CD4-positive, alpha-beta T cell treated with Interferon gamma for 1 hour (primary cell): ENCODE measurements around the gene REEP2.
"Not testable (repeated sequence)": the region's sequence is repeated elsewhere in the genome, so short reads cannot be mapped to it uniquely, and the experiment has no call there.

Experiments used
- DNase-seq: peaks from one replicate; pipeline ENCODE4 v3.0.0-alpha.2; 2020

Gene REEP2

DNA sequence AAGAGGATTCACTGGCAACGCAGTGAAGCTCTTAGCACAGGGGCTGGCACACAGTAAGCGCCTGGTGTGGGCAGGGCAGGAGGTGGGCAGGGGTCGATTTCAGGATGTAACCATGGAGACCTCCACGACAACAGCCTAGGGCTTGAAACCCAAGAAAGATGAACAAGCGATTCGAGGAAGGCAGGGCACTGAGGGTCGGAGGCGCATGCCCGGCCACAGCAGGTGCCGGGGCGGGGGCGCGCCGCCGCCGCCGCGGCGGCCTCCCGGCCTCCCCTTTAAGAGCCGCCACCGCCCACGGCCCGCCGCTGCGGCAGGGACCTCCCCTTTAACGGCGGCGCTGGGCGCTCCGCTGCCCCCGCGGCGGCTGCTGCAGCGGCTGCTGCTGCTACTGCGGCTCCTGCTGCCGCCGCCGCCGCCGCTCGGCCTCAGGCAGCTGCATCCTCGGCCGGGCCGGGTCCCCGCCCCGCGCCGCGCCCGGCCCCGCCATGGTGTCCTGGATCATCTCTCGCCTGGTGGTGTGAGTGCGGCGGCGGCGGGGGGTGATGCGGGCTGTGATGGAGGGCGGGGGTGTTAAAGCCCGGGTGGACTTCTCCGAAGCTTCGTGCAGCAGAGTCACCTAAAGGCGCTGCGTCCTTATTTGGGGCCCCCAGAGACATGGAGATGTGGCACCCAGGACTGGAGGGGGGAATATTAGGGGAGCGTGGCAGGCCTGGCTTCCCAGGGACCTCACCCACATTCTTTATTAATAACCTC is at the start of gene REEP2:
Gene REEP2, plus strand, starts transcription at position 334 of the 753 bp plus-strand sequence. Its CDS starts 152 bp downstream, at position 486.
- DNase-seq, result peak; percentile 54

- no peak for DNase-seq
Observed at GRCh38 chr5:138389332-138389731, 49.5 kb upstream of the REEP2 start.

- DNase-seq, result not testable (repeated sequence)
Observed at GRCh38 chr5:138389911-138390310, 48.9 kb upstream of the REEP2 start.

- no peak for DNase-seq
Observed at GRCh38 chr5:138391859-138392386, 46.9 kb upstream of the REEP2 start.

- no peak for DNase-seq
Observed at GRCh38 chr5:138402640-138403039, 36.2 kb upstream of the REEP2 start.

GRCh38 chr5:138408023-138408422 is 30.8 kb upstream of the REEP2 start:
- no peak for DNase-seq

GRCh38 chr5:138410996-138411640 is 27.7 kb upstream of the REEP2 start:
- DNase-seq, result peak; percentile 2

GRCh38 chr5:138418444-138418843 is 20.4 kb upstream of the REEP2 start:
- no peak for DNase-seq

- no peak for DNase-seq
Observed at GRCh38 chr5:138425079-138425478, 13.8 kb upstream of the REEP2 start.

DNA sequence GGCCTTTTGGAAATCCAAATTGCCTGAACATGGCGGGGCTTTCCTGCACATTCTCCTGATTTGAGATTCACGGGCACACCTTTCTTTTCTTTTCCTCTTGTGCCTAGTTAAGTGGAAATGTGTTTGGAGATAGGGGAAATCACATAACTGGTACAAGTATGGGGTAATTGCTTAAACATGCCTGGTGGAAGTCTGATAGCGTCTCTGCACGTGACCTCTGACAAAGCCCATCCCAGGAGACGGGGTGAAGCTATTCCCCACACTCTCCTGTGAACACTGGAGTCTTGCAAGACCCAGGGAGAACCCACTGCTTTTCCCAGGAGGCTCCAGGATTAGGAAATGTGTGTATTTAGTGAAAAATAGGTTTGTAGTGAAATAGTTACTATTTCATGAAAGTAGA is 2.9 kb upstream of the REEP2 start:
- DNase-seq, result no peak

DNA sequence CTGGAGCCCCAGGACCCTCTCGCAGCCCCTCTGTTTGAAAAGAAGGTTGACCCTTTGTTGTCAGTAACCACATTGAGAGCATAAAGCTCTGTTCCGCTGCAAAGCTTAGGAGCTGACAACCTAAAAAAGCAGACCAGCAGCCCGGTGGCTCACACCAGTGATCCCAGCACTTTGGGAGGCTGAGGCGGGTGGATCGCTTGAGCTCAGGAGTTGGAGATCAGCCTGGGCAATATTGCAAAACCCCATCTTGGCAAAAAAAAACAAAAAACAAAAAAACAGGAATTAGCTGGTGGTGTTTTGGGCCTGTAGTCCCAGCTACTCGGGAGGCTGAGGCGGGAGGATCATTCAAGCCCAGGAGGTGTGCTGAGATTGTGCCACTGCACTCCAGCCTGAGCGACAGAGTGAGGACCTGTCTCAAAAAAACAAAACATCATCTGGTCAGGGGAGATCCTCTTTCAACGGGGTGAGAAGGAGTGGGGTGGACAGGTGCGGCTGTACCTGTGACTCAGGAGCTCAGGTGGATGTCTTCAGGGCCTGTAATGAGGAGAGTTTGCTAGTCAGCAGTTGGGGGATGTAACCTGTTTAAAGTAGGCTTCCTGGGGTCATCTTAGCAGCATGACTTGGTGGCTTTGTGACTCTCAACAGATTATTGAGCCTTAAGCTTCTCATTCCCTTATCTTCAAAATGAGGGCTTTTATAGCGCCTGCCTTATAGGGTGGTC is 694 bp upstream of the REEP2 start:
- DNase-seq, result no peak

- DNase-seq, result no peak
Observed at GRCh38 chr5:138439477-138440158, 761 bp downstream of the REEP2 start.

- DNase-seq, result no peak
Observed at GRCh38 chr5:138440159-138441073, 1.6 kb downstream of the REEP2 start.

DNA sequence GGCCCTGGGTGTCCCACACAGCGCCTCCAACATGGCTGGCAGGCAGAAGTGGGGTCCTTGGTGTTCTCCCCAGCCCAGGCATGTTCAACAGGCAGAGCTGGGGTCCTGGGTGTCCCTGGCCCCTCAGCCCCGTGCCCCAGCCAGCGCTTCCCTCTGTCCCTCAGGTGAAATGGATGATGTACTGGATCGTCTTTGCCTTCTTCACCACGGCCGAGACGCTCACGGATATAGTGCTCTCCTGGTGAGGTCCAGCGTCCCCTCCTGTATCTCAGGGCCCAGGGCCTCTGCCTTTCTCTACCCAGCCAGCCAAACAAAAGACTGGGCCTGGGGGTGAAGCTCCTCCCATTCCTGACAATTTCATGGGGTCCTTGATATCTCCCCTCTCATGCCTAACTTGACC is 2.4 kb downstream of the REEP2 start:
- no peak for DNase-seq

GRCh38 chr5:138444078-138444773 is 5.4 kb downstream of the REEP2 start:
- no peak for DNase-seq

GRCh38 chr5:138444774-138445546 is 6.1 kb downstream of the REEP2 start:
- DNase-seq, result no peak

DNA sequence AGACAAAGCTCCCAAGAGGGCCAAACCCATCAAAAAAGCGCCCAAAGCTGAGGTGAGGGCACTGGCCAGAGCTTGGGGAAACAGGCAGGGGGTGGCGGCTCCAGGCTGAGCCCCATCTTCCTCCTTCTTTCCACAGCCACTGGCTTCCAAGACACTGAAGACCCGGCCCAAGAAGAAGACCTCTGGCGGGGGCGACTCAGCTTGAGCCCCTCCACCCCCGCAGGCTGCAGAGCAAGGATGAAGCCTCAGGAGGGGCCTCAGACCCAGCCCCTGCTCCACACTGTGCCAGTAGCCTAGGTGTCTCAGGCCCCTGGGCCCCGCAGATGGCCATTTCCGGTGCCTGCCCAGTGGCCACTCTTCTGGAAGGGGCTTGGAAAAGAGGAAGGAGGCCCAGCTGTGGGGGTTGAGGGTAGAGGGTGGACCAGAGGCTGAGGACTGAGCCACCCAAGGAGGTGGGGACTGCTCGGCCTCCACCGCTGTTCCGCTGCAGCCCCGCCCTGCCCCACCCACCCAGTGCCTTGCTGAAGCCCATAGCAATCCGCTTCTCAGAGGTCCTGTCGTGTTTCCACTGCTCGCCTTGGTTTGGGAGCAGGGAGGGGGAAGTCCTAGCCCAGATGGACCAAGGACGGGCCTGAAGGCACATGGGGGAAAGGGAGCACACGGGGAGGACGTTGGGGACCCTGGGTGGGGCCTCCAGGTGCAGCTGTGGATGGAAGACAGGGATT is 6.9 kb downstream of the REEP2 start:
- no peak for DNase-seq

GRCh38 chr5:138448070-138448469 is 9.2 kb downstream of the REEP2 start:
- DNase-seq, result no peak
